CD4-positive, alpha-beta T cell (primary cell): Measurements from ENCODE around the gene PSMC5. TPM values are rescaled to one million over a fixed set of nuclear protein-coding genes. Genes with fewer than 3 reads are reported as not detected.

Experiments used
- ATAC-seq: fragments of 200-7000 bp; cut with Tn5 transposase; one replicate; pipeline ENCODE4 v1.10.0; 2022; ENCODE audit warnings: mild to moderate bottlenecking; ENCODE audit not compliant: poor library complexity
- CTCF ChIA-PET: fragments of 350-600 bp; sonication (Branson Sonifier 250); formaldehyde crosslinking; loops from one replicate; lab custom pipeline; 2021; ENCODE audit warnings: antibody characterized with exemption, inconsistent platforms; lab: Charles Lee
- POLR2A ChIA-PET: fragments of 350-600 bp; sonication (Branson Sonifier 250); formaldehyde crosslinking; loops from one replicate; lab custom pipeline; 2021; ENCODE audit warnings: antibody characterized with exemption, inconsistent platforms; lab: Charles Lee
- DNase-seq, 14 experiments: peaks; one replicate each; pipeline ENCODE4 v3.0.0-alpha.2; 2013 to 2020; ENCODE audit warnings: mixed read lengths in 2 of 14
- H3K27ac ChIP-seq, 2 donors: one replicate each; pipeline versions ENCODE4 v1.5.1 to v1.7.0; 2013; ENCODE audit warnings: low read length in 2 of 2, low read depth in 1 of 2, mild to moderate bottlenecking in 1 of 2
- H3K27me3 ChIP-seq, 2 experiments: 1 replicate in 1 of 2; 2 replicates in 1 of 2; pipeline versions ENCODE4 v1.6.1 to v1.7.0; 2013; ENCODE audit warnings: low read length in 2 of 2, control low read depth in 1 of 2, mild to moderate bottlenecking in 1 of 2, moderate library complexity in 1 of 2; ENCODE audit not compliant: insufficient read depth in 2 of 2, control insufficient read depth in 1 of 2
- H3K36me3 ChIP-seq: one replicate; pipeline ENCODE4 v1.6.1; 2013; ENCODE audit warnings: low read length, control low read depth; ENCODE audit not compliant: insufficient read depth
- H3K4me1 ChIP-seq: one replicate; pipeline ENCODE4 v1.6.1; 2013; ENCODE audit warnings: low read length, control low read depth; ENCODE audit not compliant: insufficient read depth
- H3K4me3 ChIP-seq: one replicate; pipeline ENCODE4 v1.5.1; 2013; ENCODE audit warnings: mild to moderate bottlenecking, low read length, moderate library complexity
- H3K9me3 ChIP-seq, 2 experiments: 1 replicate in 1 of 2; 2 replicates in 1 of 2; pipeline versions ENCODE4 v1.6.1 to v1.7.0; 2013; ENCODE audit warnings: low read length in 2 of 2, mild to moderate bottlenecking in 2 of 2, control low read depth in 1 of 2, moderate library complexity in 1 of 2; ENCODE audit not compliant: control insufficient read depth in 1 of 2, insufficient read depth in 1 of 2
- H3K27ac Mint-ChIP-seq: one replicate; pipeline ENCODE4 v1.8.0; 2020; ENCODE audit warnings: mixed read lengths
- H3K27me3 Mint-ChIP-seq: one replicate; pipeline ENCODE4 v1.8.0; 2021; ENCODE audit warnings: mixed read lengths
- H3K36me3 Mint-ChIP-seq: one replicate; pipeline ENCODE4 v1.8.0; 2021; ENCODE audit warnings: low read depth, mixed read lengths
- H3K4me1 Mint-ChIP-seq: one replicate; pipeline ENCODE4 v1.8.0; 2021; ENCODE audit warnings: low read depth, mixed read lengths
- H3K4me3 Mint-ChIP-seq: one replicate; pipeline ENCODE4 v1.8.0; 2020; ENCODE audit warnings: mild to moderate bottlenecking, mixed read lengths
- H3K9me3 Mint-ChIP-seq: one replicate; pipeline ENCODE4 v1.8.0; 2020; ENCODE audit warnings: mixed read lengths
- CTCF ChIP-seq: fragments of 200-600 bp; IDR thresholded peaks from one replicate; pipeline ENCODE4 v1.8.0; 2022; ENCODE audit warnings: antibody characterized with exemption, mild to moderate bottlenecking
- intact Hi-C, 2 experiments: fragments of 100-400 bp; cut with DNase I in 1 of 2; cut with micrococcal nuclease in 1 of 2; formaldehyde crosslinking; loops; one replicate each; pipeline versions ENCODE4 v1.15.1 to v1.9.0; 2023 to 2025; cut with DNase I, micrococcal nuclease
- total RNA-seq, 174 experiments: library from RNA in 2 of 174; stranded (reverse) in 2 of 174; gene quantifications; one replicate each; pipeline ENCODE4 v1.2.3 and lab custom pipeline; 2021 to 2026

Gene PSMC5
- total RNA-seq, 2 experiments from 2014 or later: 83.1 to 84.6 TPM

GRCh38 chr17:63819585-63820537, 7.4 kb upstream of the PSMC5 start:
- Mint-ChIP-seq H3K9me3 (no peaks in the 10 kb centered on the region), H3K27me3 (no peaks in the 10 kb centered on the region), H3K4me3 (peak overlapping the region; percentile 30), H3K36me3 (peaks cover 100% of the 10 kb centered on the region), H3K4me1 (peaks cover 10% of the 10 kb centered on the region), H3K27ac (peak overlapping the region; percentile 75)
- Histone ChIP-seq H3K4me1 (peaks cover 14% of the 10 kb centered on the region), H3K36me3 (peaks cover 94% of the 10 kb centered on the region), H3K4me3 (no peak overlapping the region), H3K9me3 (no peaks in the 10 kb centered on the region), H3K27me3 (no peaks in the 10 kb centered on the region), H3K27ac (no peak overlapping the region)
- intact Hi-C loops: no loop called here
- ChIA-PET CTCF (no interaction called here), POLR2A (interaction anchor here (1.0 to 3.1 kb wide), 7 partner anchors 10 to 125 kb away, joined by 3 to 9 read pairs (median 5); partner anchors contain the start of genes CCDC47 and DDX42)
- peak in 2 of 14 experiments; percentile 43 for DNase-seq
- no peak for TF ChIP-seq CTCF
- peak; percentile 21 for ATAC-seq

GRCh38 chr17:63820963-63821561, 6.2 kb upstream of the PSMC5 start:
- no peak overlapping the region for H3K27ac ChIP-seq
- no peaks in the 10 kb centered on the region for H3K9me3 Mint-ChIP-seq
- ATAC-seq: no peak
- H3K4me3 Mint-ChIP-seq: no peak overlapping the region
- H3K27me3 ChIP-seq: no peaks in the 10 kb centered on the region
- no peaks in the 10 kb centered on the region for H3K27me3 Mint-ChIP-seq
- peaks cover 91% of the 10 kb centered on the region for H3K36me3 ChIP-seq
- no peak for DNase-seq
- H3K4me1 Mint-ChIP-seq: peaks cover 19% of the 10 kb centered on the region
- H3K4me1 ChIP-seq: peaks cover 26% of the 10 kb centered on the region
- no peak overlapping the region for H3K4me3 ChIP-seq
- H3K27ac Mint-ChIP-seq: no peak overlapping the region
- ChIA-PET POLR2A (interaction anchor here (1.3 to 3.1 kb wide), 4 partner anchors 10 to 123 kb away, joined by 5 to 9 read pairs (median 6); partner anchors contain the start of genes CCDC47 and DDX42), CTCF (no interaction called here)
- H3K36me3 Mint-ChIP-seq: peaks cover 100% of the 10 kb centered on the region
- H3K9me3 ChIP-seq: no peaks in the 10 kb centered on the region
- intact Hi-C loops: no loop called here
- TF ChIP-seq CTCF: no peak

- ATAC-seq: no peak
- POLR2A ChIA-PET: interaction anchor here (1.9 to 3.1 kb wide), 2 partner anchors 10 to 21 kb away, joined by 5 to 9 read pairs; no protein-coding TSS in a partner anchor
- Mint-ChIP-seq H3K4me1 (peaks cover 27% of the 10 kb centered on the region), H3K9me3 (no peaks in the 10 kb centered on the region), H3K36me3 (peaks cover 100% of the 10 kb centered on the region), H3K27ac (peak overlapping the region; percentile 46), H3K4me3 (no peak overlapping the region), H3K27me3 (no peaks in the 10 kb centered on the region)
- no peaks in the 10 kb centered on the region for H3K27me3 ChIP-seq
- peaks cover 31% of the 10 kb centered on the region for H3K4me1 ChIP-seq
- no peak overlapping the region for H3K4me3 ChIP-seq
- intact Hi-C loops: no loop called here
- DNase-seq: no peak
- CTCF ChIA-PET: no interaction called here
- H3K36me3 ChIP-seq: peaks cover 84% of the 10 kb centered on the region
- H3K27ac ChIP-seq: no peak overlapping the region
- no peak for TF ChIP-seq CTCF
- H3K9me3 ChIP-seq: no peaks in the 10 kb centered on the region
Observed at GRCh38 chr17:63821804-63822203, 5.4 kb upstream of the PSMC5 start.
